Astrocyte (in vitro differentiated cells and primary cell): ENCODE results near the gene STAT1. TPM values are rescaled to one million over a fixed set of nuclear protein-coding genes. Genes with fewer than 3 reads are reported as not detected.

ENCODE experiments used
- DNase-seq: peaks from one replicate; pipeline ENCODE4 v3.0.0-alpha.2; 2010; ENCODE audit warnings: low read depth
- FAIRE-seq: peaks from 2 replicates; lab custom pipeline; 2011; peaks lifted over from hg19 to GRCh38; lab: Jason Lieb, UNC
- H2AFZ ChIP-seq: 2 replicates; pipeline ENCODE4 v1.6.0; 2012; ENCODE audit warnings: low read depth, low read length, inconsistent platforms
- H3K27ac ChIP-seq: 2 replicates; pipeline ENCODE4 v1.5.1; 2011; ENCODE audit warnings: low read depth, low read length, inconsistent platforms
- H3K27me3 ChIP-seq: 2 replicates; pipeline ENCODE4 v1.6.0; 2011; ENCODE audit warnings: low read length, inconsistent platforms; ENCODE audit not compliant: insufficient read depth
- H3K36me3 ChIP-seq: 2 replicates; pipeline ENCODE4 v1.5.1; 2011; ENCODE audit warnings: low read length, inconsistent platforms; ENCODE audit not compliant: insufficient read depth
- H3K4me1 ChIP-seq: 2 replicates; pipeline ENCODE4 v1.5.1; 2011; ENCODE audit warnings: low read length, inconsistent platforms; ENCODE audit not compliant: insufficient read depth
- H3K4me2 ChIP-seq: 2 replicates; pipeline ENCODE4 v1.6.0; 2012; ENCODE audit warnings: low read length, inconsistent platforms
- H3K4me3 ChIP-seq: 2 replicates; pipeline ENCODE4 v1.5.1; 2011; ENCODE audit warnings: low read depth, mild to moderate bottlenecking, low read length, inconsistent platforms; ENCODE audit not compliant: insufficient read depth
- H3K79me2 ChIP-seq: 2 replicates; pipeline ENCODE4 v1.6.0; 2012; ENCODE audit warnings: mild to moderate bottlenecking, low read length, inconsistent platforms; ENCODE audit not compliant: insufficient read depth
- H3K9ac ChIP-seq: 2 replicates; pipeline ENCODE4 v1.6.0; 2012; ENCODE audit warnings: mild to moderate bottlenecking, low read length, inconsistent platforms
- H3K9me3 ChIP-seq: 2 replicates; pipeline ENCODE4 v1.5.1; 2012; ENCODE audit warnings: low read depth, mild to moderate bottlenecking, low read length, inconsistent platforms; ENCODE audit not compliant: insufficient read depth
- H4K20me1 ChIP-seq: 2 replicates; pipeline ENCODE4 v1.6.0; 2012; ENCODE audit warnings: low read length, inconsistent platforms; ENCODE audit not compliant: insufficient read depth
- H3K27ac Mint-ChIP-seq: one replicate; pipeline ENCODE4 v1.8.0; 2021; ENCODE audit warnings: mild to moderate bottlenecking, mixed read lengths; ENCODE audit not compliant: unreplicated experiment
- H3K27me3 Mint-ChIP-seq: one replicate; pipeline ENCODE4 v1.8.0; 2021; ENCODE audit warnings: low read depth, mixed read lengths; ENCODE audit not compliant: unreplicated experiment
- H3K36me3 Mint-ChIP-seq: one replicate; pipeline ENCODE4 v1.8.0; 2021; ENCODE audit warnings: low read depth, mixed read lengths; ENCODE audit not compliant: unreplicated experiment
- H3K4me1 Mint-ChIP-seq: one replicate; pipeline ENCODE4 v1.8.0; 2021; ENCODE audit warnings: low read depth, mixed read lengths; ENCODE audit not compliant: unreplicated experiment
- H3K4me3 Mint-ChIP-seq: one replicate; pipeline ENCODE4 v1.8.0; 2021; ENCODE audit warnings: mild to moderate bottlenecking, moderate library complexity, mixed read lengths; ENCODE audit not compliant: unreplicated experiment
- H3K9me3 Mint-ChIP-seq: one replicate; pipeline ENCODE4 v1.8.0; 2021; ENCODE audit warnings: mild to moderate bottlenecking, mixed read lengths; ENCODE audit not compliant: unreplicated experiment
- CTCF ChIP-seq: IDR thresholded peaks from 2 replicates; pipeline ENCODE4 v1.5.1; 2011; ENCODE audit warnings: low read depth, mild to moderate bottlenecking, inconsistent platforms, low read length, moderate library complexity; ENCODE audit not compliant: insufficient read depth
- EZH2 ChIP-seq: IDR thresholded peaks from 2 replicates; pipeline ENCODE4 v1.6.1; 2012; ENCODE audit warnings: mild to moderate bottlenecking, low read length, inconsistent platforms; ENCODE audit not compliant: insufficient read depth
- total RNA-seq: library from RNA; stranded (reverse); gene quantifications from 2 replicates; pipeline ENCODE4 v1.2.1, GENCODE V29; 2021

STAT1 gene
- total RNA-seq, 1 donor from 2014 or later, result 377 TPM

GRCh38 chr2:190980630-190981209 is 33.3 kb downstream of the STAT1 start:
- H3K36me3 Mint-ChIP-seq, result peaks cover 46% of the 10 kb centered on the region
- TF ChIP-seq CTCF (no peak), EZH2 (no peak)
- H3K4me2 ChIP-seq, result peak overlapping the region; percentile 57
- H2AFZ ChIP-seq, result no peak overlapping the region
- H3K27ac Mint-ChIP-seq, result peak overlapping the region; percentile 63
- FAIRE-seq, result no peak
- no peak overlapping the region for H3K9ac ChIP-seq
- H3K27ac ChIP-seq, result peak overlapping the region; percentile 16
- no peak overlapping the region for H3K4me3 Mint-ChIP-seq
- H3K9me3 ChIP-seq, result no peaks in the 10 kb centered on the region
- H3K79me2 ChIP-seq, result no peaks in the 10 kb centered on the region
- no peak for DNase-seq
- H3K27me3 ChIP-seq, result no peaks in the 10 kb centered on the region
- peaks cover 32% of the 10 kb centered on the region for H3K4me1 ChIP-seq
- no peaks in the 10 kb centered on the region for H3K27me3 Mint-ChIP-seq
- peaks cover 56% of the 10 kb centered on the region for H3K4me1 Mint-ChIP-seq
- peaks cover 71% of the 10 kb centered on the region for H3K36me3 ChIP-seq
- H3K4me3 ChIP-seq, result no peak overlapping the region
- H3K9me3 Mint-ChIP-seq, result no peaks in the 10 kb centered on the region
- H4K20me1 ChIP-seq, result peaks cover 22% of the 10 kb centered on the region

- Histone ChIP-seq H2AFZ (no peak overlapping the region), H3K4me1 (peaks cover 29% of the 10 kb centered on the region), H3K27ac (peak overlapping the region; percentile 16), H3K4me3 (no peak overlapping the region), H3K79me2 (no peaks in the 10 kb centered on the region), H3K9ac (peak overlapping the region; percentile 9), H4K20me1 (peaks cover 22% of the 10 kb centered on the region), H3K27me3 (no peaks in the 10 kb centered on the region), H3K4me2 (peak overlapping the region; percentile 57), H3K9me3 (no peaks in the 10 kb centered on the region), H3K36me3 (peaks cover 71% of the 10 kb centered on the region)
- Mint-ChIP-seq H3K27ac (peak overlapping the region; percentile 89), H3K27me3 (no peaks in the 10 kb centered on the region), H3K9me3 (no peaks in the 10 kb centered on the region), H3K4me1 (peaks cover 56% of the 10 kb centered on the region), H3K4me3 (no peak overlapping the region), H3K36me3 (peaks cover 47% of the 10 kb centered on the region)
- FAIRE-seq, result no peak
- peak; percentile 70 for DNase-seq
- no peak for TF ChIP-seq EZH2
- TF ChIP-seq CTCF, result no peak
These were observed 33.9 kb downstream of the STAT1 start for GRCh38 chr2:190979906-190980629.
